Caki2 (cell line): ENCODE measurements around the gene MTHFD1L. TPM values are rescaled to one million over a fixed set of nuclear protein-coding genes. Genes with fewer than 3 reads are reported as not detected.

Source experiments
- DNase-seq: peaks from one replicate; pipeline ENCODE4 v3.0.0-alpha.2; 2015; ENCODE audit warnings: low read depth
- in situ Hi-C: cut with HindIII; loops from 2 replicates; pipeline ENCODE4 v1.10.0; 2016; ENCODE audit warnings: low sequenced_read_pairs, low pct_unique_long_range_greater_than_20kb, mixed read lengths
- total RNA-seq: library from RNA; depleted of rRNA; stranded (reverse); fragments of >200 nt; shearing (Covaris generic); gene quantifications from 2 replicates; pipeline ENCODE4 v1.2.3, GENCODE V29; 2014; ENCODE audit warnings: low replicate concordance

The MTHFD1L gene
- total RNA-seq, 1 experiment from 2014 or later = 48.6 TPM

- DNase-seq = no peak
- in situ Hi-C loops = no loop called here
Measured at GRCh38 chr6:150999107-150999506, 133.6 kb downstream of the MTHFD1L start.

GRCh38 chr6:150999576-150999975 is 134.1 kb downstream of the MTHFD1L start:
- in situ Hi-C loops = no loop called here
- DNase-seq = no peak

- DNase-seq = no peak
- in situ Hi-C loops = no loop called here
Measured at GRCh38 chr6:151001387-151002056, 136.0 kb downstream of the MTHFD1L start.

GRCh38 chr6:151002057-151002450 is 136.6 kb downstream of the MTHFD1L start:
- no peak for DNase-seq
- in situ Hi-C loops = no loop called here

GRCh38 chr6:151002491-151002935 is 137.0 kb downstream of the MTHFD1L start:
- in situ Hi-C loops = no loop called here
- no peak for DNase-seq

- in situ Hi-C loops = no loop called here
- DNase-seq = peak; percentile 57
Measured at GRCh38 chr6:151004383-151005024, 139.0 kb downstream of the MTHFD1L start.

- in situ Hi-C loops = no loop called here
- DNase-seq = no peak
Measured at GRCh38 chr6:151005164-151005563, 139.7 kb downstream of the MTHFD1L start.

- in situ Hi-C loops = no loop called here
Measured at GRCh38 chr6:151005896-151006632, 140.6 kb downstream of the MTHFD1L start.

GRCh38 chr6:151007076-151007475 is 141.6 kb downstream of the MTHFD1L start:
- DNase-seq = no peak
- in situ Hi-C loops = no loop called here

More at GRCh38 chr6:151005896-151006632, 140.6 kb downstream of the MTHFD1L start:
- no peak for DNase-seq

GRCh38 chr6:151007922-151008321 is 142.4 kb downstream of the MTHFD1L start:
- in situ Hi-C loops = no loop called here
- no peak for DNase-seq

- in situ Hi-C loops = no loop called here
- DNase-seq = no peak
Measured at GRCh38 chr6:151008425-151008824, 142.9 kb downstream of the MTHFD1L start.

GRCh38 chr6:151009576-151009975 is 144.1 kb downstream of the MTHFD1L start:
- in situ Hi-C loops = no loop called here
- DNase-seq = no peak

GRCh38 chr6:151010071-151010470 is 144.6 kb downstream of the MTHFD1L start:
- no peak for DNase-seq
- in situ Hi-C loops = no loop called here

- in situ Hi-C loops = no loop called here
- DNase-seq = no peak
Measured at GRCh38 chr6:151012321-151013294, 147.1 kb downstream of the MTHFD1L start.

GRCh38 chr6:151014404-151015100 is 149.1 kb downstream of the MTHFD1L start:
- in situ Hi-C loops = no loop called here
- peak; percentile 54 for DNase-seq

GRCh38 chr6:151015101-151015700 is 149.7 kb downstream of the MTHFD1L start:
- in situ Hi-C loops = no loop called here
- no peak for DNase-seq

GRCh38 chr6:151016107-151016506 is 150.6 kb downstream of the MTHFD1L start:
- in situ Hi-C loops = no loop called here

More at GRCh38 chr6:151016107-151016506, 150.6 kb downstream of the MTHFD1L start:
- DNase-seq = no peak
